ENCODE measurements around the gene IGLL5.

Gene IGLL5

GRCh38 chr22:22849640-22850610 is 37.7 kb upstream of the IGLL5 start:
- Histone ChIP-seq H4K20me1 (ENCODE audit: insufficient read depth, low read length, poor library complexity, severe bottlenecking) (no peaks in the 10 kb centered on the region), H3K4me2 (ENCODE audit: low read depth, low read length, poor library complexity, severe bottlenecking) (no peak overlapping the region), H3K4me3 (ENCODE audit: low read length, poor library complexity, severe bottlenecking) (no peak overlapping the region), H3F3A (ENCODE audit: low read depth) (no peaks in the 10 kb centered on the region), H3K9ac (ENCODE audit: low read depth, low read length, poor library complexity, severe bottlenecking) (no peak overlapping the region), H3K9me3 (ENCODE audit: insufficient read depth, low read depth, low read length) (no peaks in the 10 kb centered on the region), H3K9me2 (replicated peaks; ENCODE audit: low read depth, low read length) (no peaks in the 10 kb centered on the region), H2AFZ (ENCODE audit: low read length) (no peak overlapping the region), H3K36me3 (ENCODE audit: insufficient read depth, low read length) (no peaks in the 10 kb centered on the region), H3K27me3 (ENCODE audit: insufficient read depth, low read length, poor library complexity, severe bottlenecking) (no peaks in the 10 kb centered on the region), H3K79me2 (ENCODE audit: insufficient read depth, low read length) (no peaks in the 10 kb centered on the region), H3K4me1 (ENCODE audit: insufficient read depth, low read length, poor library complexity, severe bottlenecking) (no peaks in the 10 kb centered on the region)
- no peak for TF ChIP-seq EZH2phosphoT487 (IDR thresholded peaks at IDR 0.05; ENCODE audit: borderline replicate concordance)
- TF ChIP-seq CTCF (conservative IDR thresholded peaks at IDR 0.05; ENCODE audit: low read length), result no peak

GRCh38 chr22:22851969-22852368 is 35.6 kb upstream of the IGLL5 start:
- H3K36me3 ChIP-seq (ENCODE audit: insufficient read depth, low read length), result no peaks in the 10 kb centered on the region
- H3K9ac ChIP-seq (ENCODE audit: low read depth, low read length, poor library complexity, severe bottlenecking), result no peak overlapping the region
- H3K4me3 ChIP-seq (ENCODE audit: low read length, poor library complexity, severe bottlenecking), result no peak overlapping the region
- H3K4me1 ChIP-seq (ENCODE audit: insufficient read depth, low read length, poor library complexity, severe bottlenecking), result no peaks in the 10 kb centered on the region
- no peaks in the 10 kb centered on the region for H3K79me2 ChIP-seq (ENCODE audit: insufficient read depth, low read length)
- no peaks in the 10 kb centered on the region for H3F3A ChIP-seq (ENCODE audit: low read depth)
- H3K4me2 ChIP-seq (ENCODE audit: low read depth, low read length, poor library complexity, severe bottlenecking), result no peak overlapping the region
- no peaks in the 10 kb centered on the region for H4K20me1 ChIP-seq (ENCODE audit: insufficient read depth, low read length, poor library complexity, severe bottlenecking)
- no peak overlapping the region for H2AFZ ChIP-seq (ENCODE audit: low read length)
- no peaks in the 10 kb centered on the region for H3K27me3 ChIP-seq (ENCODE audit: insufficient read depth, low read length, poor library complexity, severe bottlenecking)
- TF ChIP-seq CTCF (conservative IDR thresholded peaks at IDR 0.05; ENCODE audit: low read length) (no peak), EZH2phosphoT487 (IDR thresholded peaks at IDR 0.05; ENCODE audit: borderline replicate concordance) (no peak)
- H3K9me3 ChIP-seq (ENCODE audit: insufficient read depth, low read depth, low read length), result no peaks in the 10 kb centered on the region
- no peaks in the 10 kb centered on the region for H3K9me2 ChIP-seq (replicated peaks; ENCODE audit: low read depth, low read length)

- Histone ChIP-seq H3F3A (ENCODE audit: low read depth) (no peaks in the 10 kb centered on the region), H3K9me2 (replicated peaks; ENCODE audit: low read depth, low read length) (no peaks in the 10 kb centered on the region), H3K36me3 (ENCODE audit: insufficient read depth, low read length) (no peaks in the 10 kb centered on the region), H4K20me1 (ENCODE audit: insufficient read depth, low read length, poor library complexity, severe bottlenecking) (no peaks in the 10 kb centered on the region), H3K4me3 (ENCODE audit: low read length, poor library complexity, severe bottlenecking) (no peak overlapping the region), H2AFZ (ENCODE audit: low read length) (no peak overlapping the region), H3K27me3 (ENCODE audit: insufficient read depth, low read length, poor library complexity, severe bottlenecking) (no peaks in the 10 kb centered on the region), H3K79me2 (ENCODE audit: insufficient read depth, low read length) (no peaks in the 10 kb centered on the region), H3K4me1 (ENCODE audit: insufficient read depth, low read length, poor library complexity, severe bottlenecking) (no peaks in the 10 kb centered on the region), H3K9me3 (ENCODE audit: insufficient read depth, low read depth, low read length) (no peaks in the 10 kb centered on the region), H3K9ac (ENCODE audit: low read depth, low read length, poor library complexity, severe bottlenecking) (no peak overlapping the region), H3K4me2 (ENCODE audit: low read depth, low read length, poor library complexity, severe bottlenecking) (no peak overlapping the region)
- no peak for TF ChIP-seq CTCF (conservative IDR thresholded peaks at IDR 0.05; ENCODE audit: low read length)
- TF ChIP-seq EZH2phosphoT487 (IDR thresholded peaks at IDR 0.05; ENCODE audit: borderline replicate concordance), result no peak
These were observed 33.9 kb upstream of the IGLL5 start for GRCh38 chr22:22853713-22854112.
